Activated CD8-positive, alpha-beta T cell treated with anti-CD3 and anti-CD28 coated beads for 36 hours (primary cell): ENCODE data around the gene ARHGAP12. TPM values are rescaled to one million over a fixed set of nuclear protein-coding genes. Genes with fewer than 3 reads are reported as not detected.

Experiments used
- ATAC-seq: fragments of 200-7000 bp; cut with Tn5 transposase; one replicate; pipeline ENCODE4 v1.10.0; 2021; ENCODE audit warnings: mild to moderate bottlenecking, moderate library complexity
- CTCF ChIA-PET: fragments of 350-600 bp; sonication (Branson Sonifier 250); formaldehyde crosslinking; loops from one replicate; lab custom pipeline; 2021; ENCODE audit warnings: antibody characterized with exemption; lab: Charles Lee
- POLR2A ChIA-PET: fragments of 350-600 bp; sonication (Branson Sonifier 250); formaldehyde crosslinking; loops from one replicate; lab custom pipeline; 2021; ENCODE audit warnings: antibody characterized with exemption; lab: Charles Lee
- DNase-seq: peaks from one replicate; pipeline ENCODE4 v3.0.0-alpha.2; 2020
- H3K27ac Mint-ChIP-seq: one replicate; pipeline ENCODE4 v1.8.0; 2021; ENCODE audit warnings: mild to moderate bottlenecking, mixed read lengths
- H3K27me3 Mint-ChIP-seq: one replicate; pipeline ENCODE4 v1.8.0; 2021; ENCODE audit warnings: mixed read lengths
- H3K36me3 Mint-ChIP-seq: one replicate; pipeline ENCODE4 v1.8.0; 2021; ENCODE audit warnings: low read depth, mixed read lengths
- H3K4me1 Mint-ChIP-seq: one replicate; pipeline ENCODE4 v1.8.0; 2021; ENCODE audit warnings: low read depth, mixed read lengths
- H3K4me3 Mint-ChIP-seq: one replicate; pipeline ENCODE4 v1.8.0; 2021; ENCODE audit warnings: mild to moderate bottlenecking, moderate library complexity, mixed read lengths
- H3K9me3 Mint-ChIP-seq: one replicate; pipeline ENCODE4 v1.8.0; 2021; ENCODE audit warnings: mixed read lengths
- intact Hi-C: fragments of 100-400 bp; cut with micrococcal nuclease; formaldehyde crosslinking; loops from one replicate; pipeline ENCODE4 v1.10.0; 2022
- total RNA-seq, 2 experiments: library from RNA; stranded (reverse); gene quantifications; one replicate each; pipeline ENCODE4 v1.2.3, GENCODE V29; 2021
- TF ChIP-seq, protein P1 (sequence below): fragments of 200-600 bp; IDR thresholded peaks from one replicate; pipeline ENCODE4 v1.8.0; 2022; ENCODE audit warnings: antibody characterized with exemption, mild to moderate bottlenecking

ARHGAP12 gene
- total RNA-seq, 2 experiments from 2014 or later: 4.0 to 4.3 TPM

DNA sequence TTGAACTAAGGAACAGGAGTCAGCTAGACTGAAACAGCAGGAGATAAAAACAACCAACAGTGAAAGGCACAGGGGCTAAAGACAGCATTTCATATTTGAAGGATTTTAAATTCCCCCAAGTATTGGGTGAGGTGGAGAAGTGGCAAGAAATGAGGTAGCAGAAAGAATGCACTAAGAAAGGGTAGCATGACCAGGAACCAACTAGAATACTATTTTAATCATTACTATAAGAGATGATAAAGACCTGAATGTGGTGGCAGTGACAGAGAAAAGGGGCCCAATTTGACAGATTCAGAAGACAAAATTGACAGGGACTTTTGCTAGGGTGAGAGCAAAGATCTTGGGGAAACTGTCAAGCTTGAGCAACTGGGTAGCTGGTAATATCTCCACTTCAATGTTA, 94.9 kb downstream of the ARHGAP12 start:
- intact Hi-C loops: no loop called here
- TF ChIP-seq, protein P1, sequence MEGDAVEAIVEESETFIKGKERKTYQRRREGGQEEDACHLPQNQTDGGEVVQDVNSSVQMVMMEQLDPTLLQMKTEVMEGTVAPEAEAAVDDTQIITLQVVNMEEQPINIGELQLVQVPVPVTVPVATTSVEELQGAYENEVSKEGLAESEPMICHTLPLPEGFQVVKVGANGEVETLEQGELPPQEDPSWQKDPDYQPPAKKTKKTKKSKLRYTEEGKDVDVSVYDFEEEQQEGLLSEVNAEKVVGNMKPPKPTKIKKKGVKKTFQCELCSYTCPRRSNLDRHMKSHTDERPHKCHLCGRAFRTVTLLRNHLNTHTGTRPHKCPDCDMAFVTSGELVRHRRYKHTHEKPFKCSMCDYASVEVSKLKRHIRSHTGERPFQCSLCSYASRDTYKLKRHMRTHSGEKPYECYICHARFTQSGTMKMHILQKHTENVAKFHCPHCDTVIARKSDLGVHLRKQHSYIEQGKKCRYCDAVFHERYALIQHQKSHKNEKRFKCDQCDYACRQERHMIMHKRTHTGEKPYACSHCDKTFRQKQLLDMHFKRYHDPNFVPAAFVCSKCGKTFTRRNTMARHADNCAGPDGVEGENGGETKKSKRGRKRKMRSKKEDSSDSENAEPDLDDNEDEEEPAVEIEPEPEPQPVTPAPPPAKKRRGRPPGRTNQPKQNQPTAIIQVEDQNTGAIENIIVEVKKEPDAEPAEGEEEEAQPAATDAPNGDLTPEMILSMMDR: no peak
- Mint-ChIP-seq H3K27ac (no peak overlapping the region), H3K36me3 (no peaks in the 10 kb centered on the region), H3K9me3 (no peaks in the 10 kb centered on the region), H3K27me3 (no peaks in the 10 kb centered on the region), H3K4me1 (peaks cover 5% of the 10 kb centered on the region), H3K4me3 (no peak overlapping the region)
- ATAC-seq: no peak
- POLR2A ChIA-PET: no interaction called here
- CTCF ChIA-PET: no interaction called here
- no peak for DNase-seq

DNA sequence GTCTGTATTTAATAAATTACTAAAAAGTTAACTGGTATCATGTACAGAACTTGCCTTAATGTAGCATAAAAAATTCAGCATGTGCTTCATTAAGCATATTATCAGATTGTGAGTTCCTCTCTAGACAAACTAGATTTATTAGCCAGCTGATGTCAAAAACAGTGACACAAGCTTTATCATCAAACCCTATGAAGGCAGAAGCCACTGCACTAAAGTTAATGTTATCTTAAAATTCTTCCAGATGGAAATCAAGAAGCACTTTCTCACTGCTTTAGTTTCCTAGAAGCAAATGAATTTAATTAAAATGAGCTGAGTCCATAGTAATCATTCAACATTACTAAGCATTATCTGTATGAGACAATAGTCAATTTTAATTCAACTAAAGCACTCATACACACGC, 96.4 kb downstream of the ARHGAP12 start:
- no peak overlapping the region for H3K27ac Mint-ChIP-seq
- peaks cover 5% of the 10 kb centered on the region for H3K4me1 Mint-ChIP-seq
- ATAC-seq (no peak), DNase-seq (no peak)
- no peaks in the 10 kb centered on the region for H3K9me3 Mint-ChIP-seq
- ChIA-PET POLR2A (interaction anchor here (1.1 kb wide), 1 partner anchor 537 kb away, joined by 3 read pairs; no protein-coding TSS in a partner anchor), CTCF (no interaction called here)
- intact Hi-C loops: no loop called here
- H3K36me3 Mint-ChIP-seq: no peaks in the 10 kb centered on the region
- TF ChIP-seq, protein P1: no peak
- no peaks in the 10 kb centered on the region for H3K27me3 Mint-ChIP-seq
- H3K4me3 Mint-ChIP-seq: no peak overlapping the region

DNA sequence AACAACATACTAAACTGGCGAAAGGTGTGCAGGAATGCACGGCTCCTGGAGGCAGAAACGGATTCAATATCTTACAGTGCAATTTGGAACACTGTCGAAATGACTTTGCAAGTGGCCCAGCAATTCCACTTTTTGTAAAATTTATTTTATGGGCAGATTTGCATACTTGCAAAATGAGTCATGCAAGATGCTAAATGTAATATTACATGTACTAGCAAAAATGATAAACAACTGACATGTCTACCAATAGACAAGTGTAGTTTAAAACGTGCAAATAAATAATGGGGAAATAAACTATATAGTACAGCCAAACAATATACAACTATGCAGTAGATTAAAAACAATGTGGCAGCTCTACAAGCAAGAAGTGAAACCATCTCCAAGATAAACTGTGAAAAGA, 97.7 kb downstream of the ARHGAP12 start:
- DNase-seq (no peak), ATAC-seq (no peak)
- Mint-ChIP-seq H3K27ac (no peak overlapping the region), H3K9me3 (no peaks in the 10 kb centered on the region), H3K4me1 (peaks cover 5% of the 10 kb centered on the region), H3K4me3 (no peak overlapping the region), H3K27me3 (no peaks in the 10 kb centered on the region), H3K36me3 (no peaks in the 10 kb centered on the region)
- ChIA-PET CTCF (interaction anchor here (0.8 kb wide), 1 partner anchor 27 kb away, joined by 3 read pairs; no protein-coding TSS in a partner anchor), POLR2A (no interaction called here)
- intact Hi-C loops: no loop called here
- TF ChIP-seq, protein P1: no peak

DNA sequence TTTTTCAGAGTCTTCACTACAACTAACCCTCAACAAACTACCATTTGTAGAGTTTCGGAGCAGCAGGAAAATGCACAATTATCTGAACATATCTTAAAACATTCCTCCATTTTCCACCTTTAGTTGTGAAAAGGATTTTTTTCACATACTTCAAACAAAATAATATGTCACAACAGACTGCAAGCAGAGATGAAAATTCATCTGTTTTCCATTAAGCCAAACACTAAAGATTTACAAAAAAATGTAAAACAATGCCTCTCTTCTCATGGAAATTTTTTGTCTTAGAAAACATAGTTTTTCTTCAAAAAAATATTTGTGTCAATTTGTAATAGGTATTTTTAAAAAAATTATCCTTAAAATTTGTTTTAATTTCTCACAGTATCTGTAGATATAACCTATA, 98.9 kb downstream of the ARHGAP12 start:
- POLR2A ChIA-PET: no interaction called here
- CTCF ChIA-PET: no interaction called here
- H3K4me3 Mint-ChIP-seq: no peak overlapping the region

DNA sequence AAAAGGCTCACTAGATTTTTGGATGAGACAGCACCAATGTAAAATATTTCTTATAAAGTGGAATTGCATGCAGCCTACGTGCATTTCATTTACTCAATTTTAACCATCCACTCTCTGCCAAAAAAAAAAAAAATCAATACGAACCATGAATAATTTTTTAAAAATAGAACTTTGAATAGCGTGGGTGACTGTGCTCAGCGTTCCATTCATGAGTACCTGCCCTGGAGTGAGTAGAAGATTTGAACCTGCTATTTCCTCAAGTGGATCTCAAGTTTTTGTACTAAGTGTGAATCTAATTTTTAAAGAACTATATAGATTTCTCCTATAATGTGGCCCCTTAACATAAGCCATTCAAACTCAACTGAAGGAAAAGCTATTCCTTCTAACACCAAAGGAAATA, 105.3 kb downstream of the ARHGAP12 start:
- H3K4me1 Mint-ChIP-seq: no peaks in the 10 kb centered on the region
- no peak overlapping the region for H3K4me3 Mint-ChIP-seq
- no peaks in the 10 kb centered on the region for H3K9me3 Mint-ChIP-seq
- intact Hi-C loops: no loop called here
- CTCF ChIA-PET: interaction anchor here (0.8 kb wide), 1 partner anchor 14 kb away, joined by 3 read pairs; no protein-coding TSS in a partner anchor
- DNase-seq (no peak), ATAC-seq (no peak)
- no peak overlapping the region for H3K27ac Mint-ChIP-seq
- POLR2A ChIA-PET: no interaction called here
- H3K27me3 Mint-ChIP-seq: no peaks in the 10 kb centered on the region
- H3K36me3 Mint-ChIP-seq: no peaks in the 10 kb centered on the region
- TF ChIP-seq, protein P1: no peak

More for the DNA sequence above, 98.9 kb downstream of the ARHGAP12 start:
- DNase-seq (no peak), ATAC-seq (no peak)
- H3K4me1 Mint-ChIP-seq: peaks cover 5% of the 10 kb centered on the region
- TF ChIP-seq, protein P1: no peak
- H3K27me3 Mint-ChIP-seq: no peaks in the 10 kb centered on the region
- intact Hi-C loops: no loop called here
- no peaks in the 10 kb centered on the region for H3K36me3 Mint-ChIP-seq
- H3K9me3 Mint-ChIP-seq: no peaks in the 10 kb centered on the region
- H3K27ac Mint-ChIP-seq: no peak overlapping the region
